ENCODE data around the gene ADGRB2. TPM values are rescaled to one million over a fixed set of nuclear protein-coding genes. Genes with fewer than 3 reads are reported as not detected.

Gene ADGRB2
- total RNA-seq, 1 donor from 2014 or later = 15.8 TPM

- H3K4me3 Mint-ChIP-seq (ENCODE audit: unreplicated experiment) = no peak overlapping the region
- H3K27me3 Mint-ChIP-seq (ENCODE audit: unreplicated experiment) = peaks cover 12% of the 10 kb centered on the region
- H3K27ac Mint-ChIP-seq (ENCODE audit: unreplicated experiment) = no peak overlapping the region
- TF ChIP-seq CTCF (IDR thresholded peaks at IDR 0.05; ENCODE audit: partially characterized antibody, unreplicated experiment) = no peak
- H3K4me1 Mint-ChIP-seq (ENCODE audit: low read depth, unreplicated experiment) = peaks cover 2% of the 10 kb centered on the region
- peaks cover 4% of the 10 kb centered on the region for H3K9me3 Mint-ChIP-seq (ENCODE audit: unreplicated experiment)
- peak; percentile 7 for DNase-seq
- H3K36me3 Mint-ChIP-seq (ENCODE audit: unreplicated experiment) = no peaks in the 10 kb centered on the region
Measured at GRCh38 chr1:31792541-31792940, 28.4 kb upstream of the ADGRB2 start.

DNA sequence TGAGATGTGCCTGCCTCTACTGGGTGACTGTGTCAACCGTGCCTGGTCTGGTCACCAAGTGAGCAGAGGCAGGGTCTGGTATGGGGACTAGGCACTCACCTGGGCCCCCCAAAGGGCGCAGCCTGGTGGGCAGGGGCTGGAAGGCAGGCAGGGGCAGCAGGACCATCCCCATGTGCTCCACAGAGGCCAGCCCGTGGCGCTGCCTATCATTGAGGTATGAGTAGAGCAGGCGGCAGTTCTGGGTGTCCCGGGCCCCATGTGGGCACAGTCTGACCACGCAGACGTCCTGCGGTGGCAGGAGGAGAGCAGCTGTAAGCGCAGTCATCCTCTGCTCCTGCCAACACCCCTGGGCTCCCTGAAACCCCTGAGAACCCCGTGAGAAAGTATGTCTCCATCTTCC, 28.0 kb upstream of the ADGRB2 start:
- Mint-ChIP-seq H3K27ac (ENCODE audit: unreplicated experiment) (no peak overlapping the region), H3K9me3 (ENCODE audit: unreplicated experiment) (peaks cover 4% of the 10 kb centered on the region), H3K4me1 (ENCODE audit: low read depth, unreplicated experiment) (peaks cover 2% of the 10 kb centered on the region), H3K4me3 (ENCODE audit: unreplicated experiment) (no peak overlapping the region), H3K36me3 (ENCODE audit: unreplicated experiment) (no peaks in the 10 kb centered on the region), H3K27me3 (ENCODE audit: unreplicated experiment) (peaks cover 9% of the 10 kb centered on the region)
- no peak for TF ChIP-seq CTCF (IDR thresholded peaks at IDR 0.05; ENCODE audit: partially characterized antibody, unreplicated experiment)
- peak; percentile 5 for DNase-seq

DNA sequence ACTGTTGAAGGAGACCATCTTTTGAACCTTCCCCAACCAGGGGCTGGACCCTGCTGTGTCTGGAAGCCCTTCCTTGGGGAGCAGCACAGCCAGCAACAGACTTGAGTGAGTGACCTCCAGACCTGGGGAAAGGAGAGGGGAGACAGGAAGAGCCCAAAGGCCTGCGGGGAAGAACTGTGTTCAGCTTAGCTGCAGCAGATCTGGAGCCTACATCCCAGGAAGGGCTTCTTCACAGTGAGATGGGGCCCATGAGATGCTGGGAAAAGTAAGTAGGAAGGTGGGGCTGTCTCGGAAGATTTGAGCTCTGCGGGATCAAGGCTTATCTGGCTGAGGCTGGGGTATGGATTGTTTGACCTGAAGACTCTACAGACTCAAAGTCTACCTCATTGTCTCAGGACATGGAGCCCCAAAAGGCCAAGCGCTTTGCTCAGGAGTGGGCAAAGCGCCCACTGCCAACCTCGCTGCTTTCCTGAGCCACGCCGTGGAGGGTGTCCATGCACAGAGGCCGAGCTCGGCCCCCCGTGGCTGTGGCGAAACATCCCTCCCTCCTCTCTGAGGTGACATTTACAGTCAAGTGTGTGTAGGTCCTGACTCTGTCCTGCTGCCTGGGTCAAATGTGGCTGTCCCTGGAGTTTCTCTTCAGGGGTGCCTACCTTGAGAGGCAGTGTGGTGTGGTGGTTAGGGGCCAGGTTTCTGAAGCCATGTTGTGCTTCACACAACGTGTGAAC, 27.2 kb upstream of the ADGRB2 start:
- H3K36me3 Mint-ChIP-seq (ENCODE audit: unreplicated experiment) = no peaks in the 10 kb centered on the region
- H3K9me3 Mint-ChIP-seq (ENCODE audit: unreplicated experiment) = peaks cover 4% of the 10 kb centered on the region
- H3K27me3 Mint-ChIP-seq (ENCODE audit: unreplicated experiment) = peaks cover 8% of the 10 kb centered on the region
- DNase-seq = peak; percentile 9
- no peak overlapping the region for H3K4me3 Mint-ChIP-seq (ENCODE audit: unreplicated experiment)
- H3K4me1 Mint-ChIP-seq (ENCODE audit: low read depth, unreplicated experiment) = peaks cover 2% of the 10 kb centered on the region
- TF ChIP-seq CTCF (IDR thresholded peaks at IDR 0.05; ENCODE audit: partially characterized antibody, unreplicated experiment) = no peak
- H3K27ac Mint-ChIP-seq (ENCODE audit: unreplicated experiment) = no peak overlapping the region

GRCh38 chr1:31790641-31791091, 26.5 kb upstream of the ADGRB2 start:
- H3K9me3 Mint-ChIP-seq (ENCODE audit: unreplicated experiment) = peaks cover 4% of the 10 kb centered on the region
- peaks cover 6% of the 10 kb centered on the region for H3K27me3 Mint-ChIP-seq (ENCODE audit: unreplicated experiment)
- peaks cover 2% of the 10 kb centered on the region for H3K4me1 Mint-ChIP-seq (ENCODE audit: low read depth, unreplicated experiment)
- peak; percentile 13 for DNase-seq
- H3K4me3 Mint-ChIP-seq (ENCODE audit: unreplicated experiment) = no peak overlapping the region
- H3K27ac Mint-ChIP-seq (ENCODE audit: unreplicated experiment) = no peak overlapping the region
- no peaks in the 10 kb centered on the region for H3K36me3 Mint-ChIP-seq (ENCODE audit: unreplicated experiment)
- TF ChIP-seq CTCF (IDR thresholded peaks at IDR 0.05; ENCODE audit: partially characterized antibody, unreplicated experiment) = no peak

DNA sequence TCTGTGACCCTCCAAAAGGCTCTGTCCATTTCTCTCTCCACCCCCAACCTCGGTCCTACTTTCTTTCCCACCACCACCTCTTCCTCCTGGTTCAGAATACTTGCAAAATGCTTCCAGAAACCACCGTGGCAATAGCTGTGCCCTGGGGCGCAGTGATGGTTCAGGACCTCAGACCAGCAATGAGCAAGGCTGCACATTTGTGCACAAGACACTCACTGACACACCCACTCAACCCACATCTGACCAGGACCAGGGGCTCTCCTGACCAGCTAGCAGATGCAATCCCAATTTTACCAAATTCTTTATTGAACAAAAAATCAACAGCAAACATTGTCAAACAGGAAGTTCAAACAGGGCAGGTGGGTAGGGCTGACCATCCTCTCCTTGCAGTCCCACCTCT, 26.0 kb upstream of the ADGRB2 start:
- no peak overlapping the region for H3K27ac Mint-ChIP-seq (ENCODE audit: unreplicated experiment)
- peak; percentile 5 for DNase-seq
- H3K9me3 Mint-ChIP-seq (ENCODE audit: unreplicated experiment) = peaks cover 4% of the 10 kb centered on the region
- no peaks in the 10 kb centered on the region for H3K36me3 Mint-ChIP-seq (ENCODE audit: unreplicated experiment)
- H3K4me1 Mint-ChIP-seq (ENCODE audit: low read depth, unreplicated experiment) = peaks cover 4% of the 10 kb centered on the region
- no peak for TF ChIP-seq CTCF (IDR thresholded peaks at IDR 0.05; ENCODE audit: partially characterized antibody, unreplicated experiment)
- H3K27me3 Mint-ChIP-seq (ENCODE audit: unreplicated experiment) = peaks cover 5% of the 10 kb centered on the region
- H3K4me3 Mint-ChIP-seq (ENCODE audit: unreplicated experiment) = no peak overlapping the region

All from glutamatergic neuron (in vitro differentiated cells).